ENCODE data around the gene CCDC107. TPM values are rescaled to one million over a fixed set of nuclear protein-coding genes. Genes with fewer than 3 reads are reported as not detected.

Gene CCDC107
- total RNA-seq, 5 donors from 2014 or later (not counting 1 experiment from before 2014, with no cell fraction given), result 17.7 to 29.8 (median 27.5) TPM

- whole genome bisulfite sequencing (ENCODE audit: insufficient coverage), result 25% methylated on average over 7 of the region's 17 CpGs
- Mint-ChIP-seq H3K27me3 (no peaks in the 10 kb centered on the region), H3K9me3 (no peaks in the 10 kb centered on the region), H3K4me1 (peaks cover 40 to 53% (median 40%) of the 10 kb centered on the region in 3 donors), H3K4me3 (peak overlapping the region in 1 of 3 donors; percentile 88), H3K36me3 (no peaks in the 10 kb centered on the region), H3K27ac (peak overlapping the region; percentile 87 to 89)
- ChIA-PET POLR2A (interaction anchor here in 1 of 2 donors (0.8 kb wide), 1 partner anchor 88 kb away, joined by 6 read pairs; no protein-coding TSS in a partner anchor), CTCF (interaction anchor here (0.6 to 1.5 kb wide), 6 partner anchors 20 to 193 kb away, joined by 3 to 6 read pairs (median 4); partner anchors contain the start of genes CCDC107 (in 1 of the 2), RMRP (in 1 of the 2) and SPAG8 (in 1 of the 2))
- Histone ChIP-seq H3K4me1 (ENCODE audit: control insufficient read depth in 1 of 2, extremely low read depth in 1 of 2, insufficient read depth in 2 of 2, low read length in 2 of 2) (peaks cover 23 to 46% of the 10 kb centered on the region in 2 experiments), H3K36me3 (ENCODE audit: control insufficient read depth in 2 of 2, extremely low read depth in 1 of 2, insufficient read depth in 1 of 2, low read length in 1 of 2) (no peaks in the 10 kb centered on the region), H3K4me3 (ENCODE audit: control insufficient read depth in 1 of 2, extremely low read depth in 1 of 2, low read length in 1 of 2) (peak overlapping the region; percentile 18 to 36), H3K9me3 (no peaks in the 10 kb centered on the region), H3K27ac (ENCODE audit: low read length) (peak overlapping the region; percentile 68), H3K27me3 (replicated peaks in 1 of 2; ENCODE audit: control insufficient read depth in 2 of 2, extremely low read depth in 1 of 2, insufficient read depth in 2 of 2, low read length in 1 of 2) (no peaks in the 10 kb centered on the region)
- peak; percentile 14 to 52 (median 39) for ATAC-seq (replicated peaks in 1 of 4)
- DNase-seq, result peak in 27 of 35 experiments; percentile 20 to 71 (median 43)
These were observed 39.0 kb upstream of the CCDC107 start for GRCh38 chr9:35618854-35619799.

- no peak for ATAC-seq (replicated peaks in 1 of 4)
These were observed 38.3 kb upstream of the CCDC107 start for GRCh38 chr9:35619800-35620158.

GRCh38 chr9:35627575-35627974 lies 30.5 kb upstream of the CCDC107 start:
- Mint-ChIP-seq H3K27me3 (no peaks in the 10 kb centered on the region), H3K27ac (no peak overlapping the region), H3K36me3 (no peaks in the 10 kb centered on the region), H3K9me3 (no peaks in the 10 kb centered on the region), H3K4me1 (peaks cover 0 to 10% (median 4%) of the 10 kb centered on the region in 3 donors), H3K4me3 (no peak overlapping the region)
- POLR2A ChIA-PET, result no interaction called here
- ATAC-seq (replicated peaks in 1 of 4), result no peak
- Histone ChIP-seq H3K27ac (ENCODE audit: low read length) (no peak overlapping the region), H3K27me3 (replicated peaks in 1 of 2; ENCODE audit: control insufficient read depth in 2 of 2, extremely low read depth in 1 of 2, insufficient read depth in 2 of 2, low read length in 1 of 2) (no peaks in the 10 kb centered on the region), H3K4me1 (ENCODE audit: control insufficient read depth in 1 of 2, extremely low read depth in 1 of 2, insufficient read depth in 2 of 2, low read length in 2 of 2) (no peaks in the 10 kb centered on the region), H3K36me3 (ENCODE audit: control insufficient read depth in 2 of 2, extremely low read depth in 1 of 2, insufficient read depth in 1 of 2, low read length in 1 of 2) (no peaks in the 10 kb centered on the region), H3K9me3 (no peaks in the 10 kb centered on the region), H3K4me3 (ENCODE audit: control insufficient read depth in 1 of 2, extremely low read depth in 1 of 2, low read length in 1 of 2) (no peak overlapping the region)
- CTCF ChIA-PET, result interaction anchor here in 1 of 2 donors (0.7 kb wide), 1 partner anchor 265 kb away, joined by 4 read pairs; no protein-coding TSS in a partner anchor
- no CpG with 5 or more reads among the region's 2 CpGs for WGBS (ENCODE audit: insufficient coverage)
- DNase-seq, result no peak

More at GRCh38 chr9:35619800-35620158, 38.3 kb upstream of the CCDC107 start:
- DNase-seq, result no peak
- Histone ChIP-seq H3K27ac (ENCODE audit: low read length) (peak overlapping the region; percentile 68), H3K27me3 (replicated peaks in 1 of 2; ENCODE audit: control insufficient read depth in 2 of 2, extremely low read depth in 1 of 2, insufficient read depth in 2 of 2, low read length in 1 of 2) (no peaks in the 10 kb centered on the region), H3K4me3 (ENCODE audit: control insufficient read depth in 1 of 2, extremely low read depth in 1 of 2, low read length in 1 of 2) (no peak overlapping the region), H3K4me1 (ENCODE audit: control insufficient read depth in 1 of 2, extremely low read depth in 1 of 2, insufficient read depth in 2 of 2, low read length in 2 of 2) (peaks cover 23 to 46% of the 10 kb centered on the region in 2 experiments), H3K36me3 (ENCODE audit: control insufficient read depth in 2 of 2, extremely low read depth in 1 of 2, insufficient read depth in 1 of 2, low read length in 1 of 2) (no peaks in the 10 kb centered on the region), H3K9me3 (no peaks in the 10 kb centered on the region)
- Mint-ChIP-seq H3K27ac (peak overlapping the region; percentile 84 to 89), H3K27me3 (no peaks in the 10 kb centered on the region), H3K4me3 (peak overlapping the region in 1 of 3 donors; percentile 88), H3K9me3 (no peaks in the 10 kb centered on the region), H3K36me3 (no peaks in the 10 kb centered on the region), H3K4me1 (peaks cover 40 to 50% (median 41%) of the 10 kb centered on the region in 3 donors)
- CTCF ChIA-PET, result interaction anchor here (0.6 to 1.5 kb wide), 8 partner anchors 9 to 193 kb away, joined by 3 to 6 read pairs (median 4); partner anchors contain the start of genes CCDC107 (in 1 of the 2), RMRP (in 1 of the 2) and SPAG8 (in 1 of the 2)
- 0% methylated on average over 1 of the region's 2 CpGs for WGBS (ENCODE audit: insufficient coverage)
- POLR2A ChIA-PET, result interaction anchor here in 1 of 2 donors (0.6 to 0.8 kb wide), 2 partner anchors 88 to 593 kb away, joined by 4 to 6 read pairs; no protein-coding TSS in a partner anchor

DNA sequence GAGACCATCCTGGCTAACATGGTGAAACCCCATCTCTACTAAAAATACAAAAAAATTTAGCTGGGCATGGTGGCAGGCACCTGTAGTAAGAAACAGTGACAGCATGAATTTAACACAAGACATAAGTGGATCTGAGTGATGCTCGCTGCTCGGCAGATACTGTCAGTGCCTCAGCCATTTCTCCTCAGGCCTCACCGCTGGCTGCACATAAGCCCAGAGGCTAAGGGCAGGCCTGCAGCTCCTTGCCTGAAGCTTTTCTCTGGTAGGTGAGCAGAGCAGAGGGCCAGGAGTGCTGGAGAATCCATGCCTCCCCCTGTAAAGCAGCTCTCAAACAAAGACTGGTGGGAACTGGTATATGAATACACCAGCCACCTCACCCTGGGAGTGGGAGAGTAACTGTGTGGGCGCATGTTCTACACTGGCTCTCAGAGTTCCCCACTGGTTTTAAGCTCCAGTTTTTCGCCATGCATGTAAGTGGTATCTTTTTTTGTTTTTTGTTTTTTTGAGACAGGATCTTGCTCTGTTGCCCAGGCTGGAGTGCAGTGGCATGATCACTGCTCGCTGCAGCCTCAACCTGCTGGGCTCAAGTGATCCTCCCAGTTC lies 29.6 kb upstream of the CCDC107 start:
- POLR2A ChIA-PET, result interaction anchor here in 1 of 2 donors (0.6 kb wide), 1 partner anchor 42 kb away, joined by 3 read pairs; no protein-coding TSS in a partner anchor
- no peak overlapping the region for H3K4me3 ChIP-seq (ENCODE audit: control insufficient read depth in 1 of 2, extremely low read depth in 1 of 2, low read length in 1 of 2)
- whole genome bisulfite sequencing (ENCODE audit: insufficient coverage), result 100% methylated on average over 5 of the region's 6 CpGs

DNA sequence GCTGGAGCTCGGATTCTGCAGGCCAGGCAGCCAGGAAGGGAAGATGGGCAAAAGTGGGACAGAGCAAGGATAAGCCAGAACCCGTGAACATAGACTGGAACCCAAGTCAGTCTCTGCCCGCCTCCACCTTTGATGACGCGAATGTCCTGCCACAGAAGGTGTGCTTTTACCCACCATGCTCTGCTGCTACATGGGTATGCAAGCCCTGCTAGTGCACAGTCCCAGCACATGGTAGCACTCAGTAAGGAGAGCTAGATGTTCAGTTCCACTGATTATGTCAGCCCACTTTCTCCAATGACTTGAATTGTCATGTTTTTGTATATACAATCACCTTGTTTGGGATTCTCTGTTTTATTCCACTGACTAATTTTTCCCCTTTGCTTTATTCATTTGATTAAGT lies 28.5 kb upstream of the CCDC107 start:
- Mint-ChIP-seq H3K4me3 (no peak overlapping the region), H3K27ac (no peak overlapping the region), H3K9me3 (no peaks in the 10 kb centered on the region), H3K4me1 (peaks cover 0 to 10% (median 9%) of the 10 kb centered on the region in 3 donors), H3K27me3 (no peaks in the 10 kb centered on the region), H3K36me3 (no peaks in the 10 kb centered on the region)
- no peak for ATAC-seq (replicated peaks in 1 of 4)
- Histone ChIP-seq H3K4me1 (ENCODE audit: control insufficient read depth in 1 of 2, extremely low read depth in 1 of 2, insufficient read depth in 2 of 2, low read length in 2 of 2) (no peaks in the 10 kb centered on the region), H3K27me3 (replicated peaks in 1 of 2; ENCODE audit: control insufficient read depth in 2 of 2, extremely low read depth in 1 of 2, insufficient read depth in 2 of 2, low read length in 1 of 2) (no peaks in the 10 kb centered on the region), H3K4me3 (ENCODE audit: control insufficient read depth in 1 of 2, extremely low read depth in 1 of 2, low read length in 1 of 2) (no peak overlapping the region), H3K36me3 (ENCODE audit: control insufficient read depth in 2 of 2, extremely low read depth in 1 of 2, insufficient read depth in 1 of 2, low read length in 1 of 2) (no peaks in the 10 kb centered on the region), H3K9me3 (no peaks in the 10 kb centered on the region), H3K27ac (ENCODE audit: low read length) (no peak overlapping the region)
- POLR2A ChIA-PET, result interaction anchor here in 1 of 2 donors (0.6 to 0.8 kb wide), 4 partner anchors 16 to 312 kb away, joined by 4 to 7 read pairs (median 5); no protein-coding TSS in a partner anchor
- no peak for DNase-seq
- WGBS (ENCODE audit: insufficient coverage), result 83% methylated on average over 5 of the region's 5 CpGs
- CTCF ChIA-PET, result no interaction called here

More for the DNA sequence above, 29.6 kb upstream of the CCDC107 start:
- no peaks in the 10 kb centered on the region for H3K27me3 ChIP-seq (replicated peaks in 1 of 2; ENCODE audit: control insufficient read depth in 2 of 2, extremely low read depth in 1 of 2, insufficient read depth in 2 of 2, low read length in 1 of 2)
- H3K9me3 ChIP-seq, result no peaks in the 10 kb centered on the region
- Mint-ChIP-seq H3K4me1 (peaks cover 0 to 10% (median 7%) of the 10 kb centered on the region in 3 donors), H3K36me3 (no peaks in the 10 kb centered on the region), H3K4me3 (no peak overlapping the region), H3K9me3 (no peaks in the 10 kb centered on the region), H3K27me3 (no peaks in the 10 kb centered on the region), H3K27ac (no peak overlapping the region)
- H3K4me1 ChIP-seq (ENCODE audit: control insufficient read depth in 1 of 2, extremely low read depth in 1 of 2, insufficient read depth in 2 of 2, low read length in 2 of 2), result no peaks in the 10 kb centered on the region
- no peak for ATAC-seq (replicated peaks in 1 of 4)
- H3K27ac ChIP-seq (ENCODE audit: low read length), result no peak overlapping the region
- no peak for DNase-seq
- CTCF ChIA-PET, result interaction anchor here (0.5 to 0.7 kb wide), 3 partner anchors 47 to 741 kb away, joined by 3 read pairs; no protein-coding TSS in a partner anchor
- no peaks in the 10 kb centered on the region for H3K36me3 ChIP-seq (ENCODE audit: control insufficient read depth in 2 of 2, extremely low read depth in 1 of 2, insufficient read depth in 1 of 2, low read length in 1 of 2)

DNA sequence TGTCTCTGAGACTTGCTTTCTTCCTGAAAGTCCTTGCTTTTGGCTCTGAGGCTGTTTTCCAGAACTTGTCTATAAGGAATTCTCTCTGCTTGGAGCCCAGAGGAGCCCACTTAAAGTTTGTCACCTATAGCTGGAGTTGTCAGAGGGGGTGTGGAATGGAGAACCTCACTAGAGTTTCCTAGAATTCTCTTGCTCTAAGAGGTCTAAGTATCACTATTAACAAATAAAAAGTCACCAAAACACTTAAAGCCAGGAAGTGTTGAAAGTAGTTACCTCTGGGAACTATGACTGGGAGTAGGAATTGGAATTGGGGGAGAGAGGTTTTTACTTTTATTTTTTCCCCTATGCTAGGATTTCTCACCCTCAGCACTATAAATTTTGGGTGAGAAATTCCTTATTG lies 22.4 kb upstream of the CCDC107 start:
- Mint-ChIP-seq H3K4me3 (no peak overlapping the region), H3K9me3 (no peaks in the 10 kb centered on the region), H3K36me3 (peaks cover 5% of the 10 kb centered on the region), H3K27ac (peak overlapping the region; percentile 27 to 48), H3K4me1 (peaks cover 42 to 59% (median 49%) of the 10 kb centered on the region in 3 donors), H3K27me3 (no peaks in the 10 kb centered on the region)
- no peak for DNase-seq
- Histone ChIP-seq H3K27me3 (replicated peaks in 1 of 2; ENCODE audit: control insufficient read depth in 2 of 2, extremely low read depth in 1 of 2, insufficient read depth in 2 of 2, low read length in 1 of 2) (no peaks in the 10 kb centered on the region), H3K27ac (ENCODE audit: low read length) (peak overlapping the region; percentile 57), H3K9me3 (no peaks in the 10 kb centered on the region), H3K4me1 (ENCODE audit: control insufficient read depth in 1 of 2, extremely low read depth in 1 of 2, insufficient read depth in 2 of 2, low read length in 2 of 2) (peaks cover 20 to 30% of the 10 kb centered on the region in 2 experiments), H3K36me3 (ENCODE audit: control insufficient read depth in 2 of 2, extremely low read depth in 1 of 2, insufficient read depth in 1 of 2, low read length in 1 of 2) (no peaks in the 10 kb centered on the region), H3K4me3 (ENCODE audit: control insufficient read depth in 1 of 2, extremely low read depth in 1 of 2, low read length in 1 of 2) (no peak overlapping the region)
- POLR2A ChIA-PET, result no interaction called here
- ATAC-seq (replicated peaks in 1 of 4), result no peak
- CTCF ChIA-PET, result interaction anchor here in 1 of 2 donors (1.0 kb wide), 1 partner anchor 24 kb away, joined by 3 read pairs; no protein-coding TSS in a partner anchor

All from T-cell (primary cell).